Gastroesophageal sphincter (tissue), 4 donors: ENCODE data around the gene CC2D2A. TPM values are rescaled to one million over a fixed set of nuclear protein-coding genes. Genes with fewer than 3 reads are reported as not detected.

Experiments
- ATAC-seq: fragments of 150-250 bp; one replicate; pipeline ENCODE4 v1.9.1; 2016; ENCODE audit warnings: mild to moderate bottlenecking, moderate library complexity
- H3K27ac ChIP-seq, 4 donors: fragments of 200-600 bp; sonication (generic) in 3 of 4; 1 replicate in 3 of 4; 2 replicates in 1 of 4; pipeline ENCODE4 v1.5.1; 2016 to 2019
- H3K27me3 ChIP-seq: fragments of 200-600 bp; sonication (generic); one replicate; pipeline ENCODE4 v1.5.1; 2019
- H3K36me3 ChIP-seq, 2 donors: fragments of 200-600 bp; sonication (generic); one replicate each; pipeline ENCODE4 v1.5.1; 2019; ENCODE audit warnings: control low read depth in 1 of 2
- H3K4me1 ChIP-seq, 3 donors: fragments of 200-600 bp; sonication (generic); 1 replicate in 2 of 3; 2 replicates in 1 of 3; pipeline ENCODE4 v1.5.1; 2016 to 2019; ENCODE audit warnings: control low read depth in 2 of 3
- H3K4me3 ChIP-seq, 2 donors: fragments of 200-600 bp; sonication (generic); one replicate each; pipeline ENCODE4 v1.5.1; 2019; ENCODE audit warnings: mild to moderate bottlenecking in 1 of 2, moderate library complexity in 1 of 2
- H3K9me3 ChIP-seq, 3 donors: fragments of 200-600 bp; sonication (generic); one replicate each; pipeline ENCODE4 v1.5.1; 2017 to 2019; ENCODE audit warnings: control low read depth in 2 of 3
- EP300 ChIP-seq: sonication (generic); formaldehyde crosslinking; IDR thresholded peaks from one replicate; pipeline ENCODE4 v1.6.1; 2017; ENCODE audit warnings: antibody characterized with exemption, mild to moderate bottlenecking
- POLR2A ChIP-seq, 2 donors: fragments of 450-650 bp; IDR thresholded peaks; one replicate each; pipeline ENCODE4 v1.6.1; 2017; ENCODE audit warnings: antibody characterized with exemption in 2 of 2, mild to moderate bottlenecking in 2 of 2, moderate library complexity in 1 of 2
- POLR2AphosphoS5 ChIP-seq: sonication (generic); formaldehyde crosslinking; IDR thresholded peaks from one replicate; pipeline ENCODE4 v1.6.1; 2017; ENCODE audit warnings: antibody characterized with exemption
- WGBS, 2 donors: methylation state at CpG; one replicate each; pipeline ENCODE4 v1.1.5; 2018; ENCODE audit warnings: low coverage in 1 of 2; 5-methylcytosine and 5-hydroxymethylcytosine counted together
- total RNA-seq, 4 donors: library from RNA; depleted of rRNA; stranded (reverse); fragments of >200 nt; gene quantifications; one replicate each; pipeline ENCODE4 v1.1.0, GENCODE V29; 2016
- TF ChIP-seq, protein P1 (sequence below), 4 experiments: fragments of 200-600 bp in 2 of 4; fragments of 450-650 bp in 2 of 4; sonication (generic) in 1 of 4; IDR thresholded peaks; one replicate each; pipeline ENCODE4 v1.5.1; 2017 to 2019; ENCODE audit warnings: antibody characterized with exemption in 4 of 4, mild to moderate bottlenecking in 2 of 4, moderate library complexity in 2 of 4

The CC2D2A gene
- total RNA-seq: 10 to 100 TPM; 31.8 to 80.5 (median 58.0) TPM

DNA sequence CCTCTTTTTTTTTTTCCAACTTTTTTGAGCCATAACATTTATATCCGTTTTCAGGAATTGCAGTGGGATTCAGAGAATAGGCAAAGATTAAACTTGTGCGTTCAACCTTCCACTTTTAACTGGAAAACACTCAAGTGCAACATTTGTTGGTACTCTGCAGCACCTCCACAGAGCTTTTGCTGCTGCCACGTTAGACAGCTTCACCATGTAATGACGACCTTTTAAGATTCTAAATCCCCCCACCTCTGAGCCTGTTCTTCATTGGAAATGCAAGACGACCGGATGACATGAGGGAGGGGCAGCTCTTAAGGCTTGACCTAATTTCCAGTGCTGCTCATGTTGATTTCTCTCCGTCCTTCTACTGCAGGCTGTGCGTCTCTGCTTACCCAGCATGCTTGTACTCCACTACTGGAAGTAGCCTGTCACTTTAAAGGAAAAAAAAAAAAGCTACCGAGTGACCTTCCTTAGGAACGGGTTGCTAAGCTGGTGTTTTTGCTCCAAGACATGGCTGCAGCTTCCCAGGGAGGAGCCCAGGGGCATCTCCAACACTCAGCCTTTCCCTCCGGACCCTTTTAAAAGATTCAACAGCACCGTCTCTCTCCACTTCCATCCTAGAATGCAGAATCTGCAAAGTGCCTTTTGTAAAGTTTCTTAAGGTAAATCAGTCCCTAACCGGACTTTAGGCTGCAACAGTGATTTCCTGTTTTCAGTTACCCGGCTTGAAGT is at the start of gene CC2D2A:
Gene CC2D2A, plus strand, starts transcription at position 481 of the 726 bp plus-strand sequence. CDS start 6,051 bp downstream, outside the sequence.
- H3K36me3 ChIP-seq: no peaks in the 10 kb centered on the region
- H3K4me3 ChIP-seq: peak within 1 kb of the TSS; percentile 59 to 95
- H3K4me1 ChIP-seq: peaks cover 2 to 69% (median 20%) of the 10 kb centered on the region in 3 donors
- H3K9me3 ChIP-seq: no peaks in the 10 kb centered on the region
- ATAC-seq: peak; percentile 57
- no peaks in the 10 kb centered on the region for H3K27me3 ChIP-seq
- 4 to 18% methylated on average over 6 to 14 of the region's 14 CpGs for WGBS, 2 donors
- TF ChIP-seq POLR2A (IDR thresholded peaks at IDR 0.05) (no peak), POLR2AphosphoS5 (no peak), EP300 (no peak)
- peak within 1 kb of the TSS; percentile 51 to 78 (median 68) for H3K27ac ChIP-seq

DNA sequence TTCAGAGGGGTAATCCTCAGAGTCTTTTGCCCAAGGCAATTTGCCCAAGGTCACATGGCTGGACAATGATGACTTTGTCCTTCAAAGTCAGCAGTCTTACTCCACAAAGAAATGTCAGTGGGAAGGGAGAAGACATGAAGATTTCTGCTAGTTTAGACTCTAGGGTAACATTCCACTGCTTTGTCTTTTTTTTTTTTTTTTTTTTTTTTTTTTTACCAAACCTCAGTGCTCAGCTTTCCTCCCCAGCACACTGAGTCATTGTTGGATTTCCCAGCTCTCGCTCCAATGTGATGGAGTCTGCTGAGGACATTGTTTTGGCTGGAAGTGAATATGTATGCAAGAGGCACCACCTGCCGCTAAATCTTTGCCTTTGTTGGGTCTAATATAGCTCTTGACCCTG is 49.0 kb upstream of the CC2D2A start:
- TF ChIP-seq POLR2AphosphoS5: peak; percentile 54
- TF ChIP-seq EP300: no peak
- Histone ChIP-seq H3K4me1 (peaks cover 6 to 85% (median 32%) of the 10 kb centered on the region in 3 donors), H3K9me3 (no peaks in the 10 kb centered on the region), H3K27ac (peak overlapping the region in 3 of 4 donors; percentile 75 to 92 (median 76)), H3K27me3 (no peaks in the 10 kb centered on the region), H3K4me3 (no peak overlapping the region), H3K36me3 (no peaks in the 10 kb centered on the region)
- WGBS, 2 donors: 17% methylated on average over 2 of the region's 2 CpGs; no CpG with 5 or more reads in 1 of the 2 donors
- peak; percentile 72 for ATAC-seq

DNA sequence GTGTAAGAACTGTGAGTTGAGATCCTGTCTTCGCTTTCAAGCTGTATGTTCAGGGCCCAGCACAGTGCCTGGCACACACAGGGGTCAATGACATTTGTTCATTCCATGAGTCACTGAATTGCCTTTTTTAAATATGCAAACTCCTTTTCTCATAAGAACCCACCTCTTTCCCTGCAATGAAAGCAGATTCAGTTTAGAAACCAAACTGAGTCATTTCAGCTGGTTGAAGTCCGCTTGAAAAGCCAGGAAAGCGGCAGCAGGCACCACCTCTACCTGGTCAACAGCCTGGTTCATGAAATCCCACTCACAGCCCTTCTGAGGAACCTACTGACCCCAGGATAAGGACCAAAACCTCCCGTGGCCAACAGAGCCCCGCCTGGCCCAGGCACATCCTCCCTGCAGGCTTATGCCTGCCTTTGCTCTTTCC is 46.4 kb upstream of the CC2D2A start:
- Histone ChIP-seq H3K9me3 (no peaks in the 10 kb centered on the region), H3K4me1 (peaks cover 10 to 82% (median 36%) of the 10 kb centered on the region in 3 donors)
- ATAC-seq: no peak

DNA sequence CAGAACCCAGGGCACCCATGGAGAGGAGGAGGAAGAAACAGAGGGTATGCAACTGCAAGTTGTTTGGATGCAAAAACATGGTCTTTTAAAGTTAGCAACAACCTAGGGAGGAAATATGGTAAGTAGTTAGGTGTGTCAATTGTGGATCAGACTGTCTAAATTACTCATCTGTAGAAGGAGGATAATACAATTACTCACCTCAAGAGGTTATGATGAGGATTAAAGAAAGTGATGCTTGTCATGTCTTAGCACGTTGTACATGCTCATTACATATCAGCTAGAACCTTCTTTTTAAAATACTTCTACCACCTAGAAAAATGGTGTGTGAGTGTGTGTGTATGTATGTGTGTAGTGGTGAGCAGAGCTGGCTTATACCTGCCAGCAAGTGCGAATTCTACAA is 44.2 kb upstream of the CC2D2A start:
- Histone ChIP-seq H3K27ac (peak overlapping the region in 1 of 4 donors; percentile 75), H3K9me3 (no peaks in the 10 kb centered on the region), H3K27me3 (no peaks in the 10 kb centered on the region), H3K36me3 (no peaks in the 10 kb centered on the region), H3K4me1 (peaks cover 4 to 79% (median 30%) of the 10 kb centered on the region in 3 donors), H3K4me3 (no peak overlapping the region)
- ATAC-seq: no peak
- no peak for TF ChIP-seq POLR2AphosphoS5
- no peak for TF ChIP-seq POLR2A (IDR thresholded peaks at IDR 0.05)
- TF ChIP-seq EP300: no peak
- TF ChIP-seq, protein P1, sequence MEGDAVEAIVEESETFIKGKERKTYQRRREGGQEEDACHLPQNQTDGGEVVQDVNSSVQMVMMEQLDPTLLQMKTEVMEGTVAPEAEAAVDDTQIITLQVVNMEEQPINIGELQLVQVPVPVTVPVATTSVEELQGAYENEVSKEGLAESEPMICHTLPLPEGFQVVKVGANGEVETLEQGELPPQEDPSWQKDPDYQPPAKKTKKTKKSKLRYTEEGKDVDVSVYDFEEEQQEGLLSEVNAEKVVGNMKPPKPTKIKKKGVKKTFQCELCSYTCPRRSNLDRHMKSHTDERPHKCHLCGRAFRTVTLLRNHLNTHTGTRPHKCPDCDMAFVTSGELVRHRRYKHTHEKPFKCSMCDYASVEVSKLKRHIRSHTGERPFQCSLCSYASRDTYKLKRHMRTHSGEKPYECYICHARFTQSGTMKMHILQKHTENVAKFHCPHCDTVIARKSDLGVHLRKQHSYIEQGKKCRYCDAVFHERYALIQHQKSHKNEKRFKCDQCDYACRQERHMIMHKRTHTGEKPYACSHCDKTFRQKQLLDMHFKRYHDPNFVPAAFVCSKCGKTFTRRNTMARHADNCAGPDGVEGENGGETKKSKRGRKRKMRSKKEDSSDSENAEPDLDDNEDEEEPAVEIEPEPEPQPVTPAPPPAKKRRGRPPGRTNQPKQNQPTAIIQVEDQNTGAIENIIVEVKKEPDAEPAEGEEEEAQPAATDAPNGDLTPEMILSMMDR (IDR thresholded peaks at IDR 0.05): no peak
- 85 to 88% methylated on average over 2 of the region's 2 CpGs for WGBS, 2 donors

More for the DNA sequence above, 46.4 kb upstream of the CC2D2A start:
- Histone ChIP-seq H3K4me3 (no peak overlapping the region), H3K36me3 (no peaks in the 10 kb centered on the region), H3K27ac (peak overlapping the region in 3 of 4 donors; percentile 39 to 66 (median 49)), H3K27me3 (no peaks in the 10 kb centered on the region)
- 75 to 77% methylated on average over 3 to 5 of the region's 5 CpGs for WGBS, 2 donors
- TF ChIP-seq EP300: no peak
- TF ChIP-seq, protein P1 (IDR thresholded peaks at IDR 0.05): no peak
- TF ChIP-seq POLR2A (IDR thresholded peaks at IDR 0.05): no peak
- peak; percentile 44 for TF ChIP-seq POLR2AphosphoS5

DNA sequence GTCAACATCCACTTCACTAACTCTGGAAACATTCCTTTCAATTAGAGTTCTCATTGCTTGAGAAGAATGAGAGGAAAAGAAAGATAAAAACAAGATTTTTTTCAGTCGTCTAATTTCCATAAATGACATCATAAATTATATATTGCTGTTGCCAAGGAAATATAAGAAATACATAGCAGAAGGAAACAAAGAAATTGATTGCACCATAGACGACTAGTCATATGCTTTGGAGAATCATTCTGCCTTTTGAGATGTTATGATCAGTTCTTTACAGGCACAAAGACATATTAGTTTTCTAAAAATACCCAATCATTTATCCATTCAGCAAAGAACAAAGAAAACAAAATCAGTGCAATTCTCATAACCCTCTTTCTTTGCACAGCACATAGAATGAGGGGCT is 42.5 kb upstream of the CC2D2A start:
- H3K27ac ChIP-seq: peak overlapping the region; percentile 48 to 82 (median 74)
- H3K4me1 ChIP-seq: peaks cover 4 to 67% (median 23%) of the 10 kb centered on the region in 3 donors
- no peaks in the 10 kb centered on the region for H3K36me3 ChIP-seq
- no peaks in the 10 kb centered on the region for H3K27me3 ChIP-seq
- H3K4me3 ChIP-seq: peak overlapping the region; percentile 29 to 32
- H3K9me3 ChIP-seq: no peaks in the 10 kb centered on the region
- no peak for TF ChIP-seq POLR2AphosphoS5
- TF ChIP-seq EP300: no peak
- ATAC-seq: no peak
- 27 to 38% methylated on average over 2 of the region's 2 CpGs for WGBS, 2 donors

DNA sequence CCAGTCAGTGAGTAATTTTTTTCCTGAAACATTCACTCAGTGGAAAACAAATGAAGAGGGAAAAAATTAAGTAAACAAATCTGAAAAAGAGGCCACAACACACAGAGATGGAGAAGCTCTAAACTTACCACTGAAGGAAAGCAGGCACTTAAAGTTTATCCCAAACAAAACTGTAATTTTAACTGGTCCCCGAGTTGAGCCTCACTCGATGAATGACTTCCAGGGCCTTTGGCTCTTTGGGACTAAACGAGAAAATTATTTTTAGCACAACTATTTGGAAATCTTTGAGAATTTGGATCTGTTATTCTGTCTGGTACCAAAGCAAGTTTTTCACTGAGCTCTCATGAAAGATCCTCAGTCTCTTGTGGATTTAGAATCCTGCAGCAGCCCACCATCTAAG is 42.0 kb upstream of the CC2D2A start, which contains the start of gene C1QTNF7:
Gene C1QTNF7, plus strand, starts transcription at position 333 of the 400 bp plus-strand sequence. CDS start 7,711 bp downstream, outside the sequence.
- peak within 1 kb of the TSS; percentile 29 to 32 for H3K4me3 ChIP-seq

More for the DNA sequence above, 42.0 kb upstream of the CC2D2A start, which contains the start of gene C1QTNF7:
- 26 to 33% methylated on average over 3 of the region's 3 CpGs for WGBS, 2 donors
- Histone ChIP-seq H3K27me3 (no peaks in the 10 kb centered on the region), H3K4me1 (peaks cover 4 to 67% (median 23%) of the 10 kb centered on the region in 3 donors), H3K9me3 (no peaks in the 10 kb centered on the region), H3K27ac (peak within 1 kb of the TSS; percentile 48 to 82 (median 74)), H3K36me3 (no peaks in the 10 kb centered on the region)
- peak; percentile 48 for ATAC-seq
- TF ChIP-seq POLR2AphosphoS5: peak; percentile 58
- no peak for TF ChIP-seq POLR2A (IDR thresholded peaks at IDR 0.05)
